ENCODE results near the gene MLLT10. TPM values are rescaled to one million over a fixed set of nuclear protein-coding genes. Genes with fewer than 3 reads are reported as not detected.

The MLLT10 gene
- total RNA-seq, 1 experiment from 2014 or later, result 45.2 TPM

- peak overlapping the region; percentile 44 for H3K9ac ChIP-seq (ENCODE audit: low read length)
- H3K27me3 ChIP-seq (ENCODE audit: insufficient read depth, low read length), result no peaks in the 10 kb centered on the region
- no peaks in the 10 kb centered on the region for H3K9me2 ChIP-seq (ENCODE audit: insufficient read depth)
- CTCF ChIA-PET, result no interaction called here
- intact Hi-C loops (cut with micrococcal nuclease), result no loop called here
- H3K4me3 ChIP-seq (replicated peaks in 1 of 2; ENCODE audit: low read depth in 1 of 2, low read length in 2 of 2), result no peak overlapping the region
- no peaks in the 10 kb centered on the region for H3K36me3 ChIP-seq (ENCODE audit: control insufficient read depth in 1 of 2, insufficient read depth in 2 of 2, low read length in 2 of 2)
- TF ChIP-seq FOSL1 (IDR thresholded peaks at IDR 0.05; ENCODE audit: low read depth) (no peak), MAX (IDR thresholded peaks at IDR 0.05) (0 out of 2 replicates have a peak, but pooled peaks have one; percentile 11)
- RAD21 ChIA-PET (ENCODE audit: low non-redundant PET in 1 of 2, low total read pairs in 2 of 2, uncharacterized antibody in 2 of 2, unreplicated experiment in 2 of 2), result interaction anchor here in 1 of 2 experiments (1.4 kb wide), 1 partner anchor 255 kb away, joined by 3 read pairs; no protein-coding TSS in a partner anchor
- H3K79me2 ChIP-seq (ENCODE audit: insufficient read depth, low read length), result no peaks in the 10 kb centered on the region
- DNase-seq (ENCODE audit: low read depth, low spot score), result no peak
- peak overlapping the region; percentile 74 for H3K4me2 ChIP-seq (ENCODE audit: low read length)
- no peak overlapping the region for H2AFZ ChIP-seq (ENCODE audit: low read depth, low read length, poor library complexity, severe bottlenecking)
- BruUV-seq (replicated peaks), result no TSS peak
- H4K20me1 ChIP-seq (ENCODE audit: insufficient read depth), result no peaks in the 10 kb centered on the region
- 0 out of 2 replicates have a peak, but pooled peaks have one; percentile 7 for ATAC-seq
- POLR2A ChIA-PET, result no interaction called here
- peak overlapping the region; percentile 59 for H3K27ac ChIP-seq (ENCODE audit: low read depth, low read length)
- no peaks in the 10 kb centered on the region for H3K9me3 ChIP-seq (ENCODE audit: control insufficient read depth in 1 of 2, insufficient read depth in 1 of 2, low read depth in 1 of 2, low read length in 2 of 2)
- H3K4me1 ChIP-seq (ENCODE audit: control insufficient read depth in 1 of 2, insufficient read depth in 2 of 2, low read length in 2 of 2), result peaks cover 30 to 46% of the 10 kb centered on the region in 2 experiments
Measured at GRCh38 chr10:21750424-21750823, 216.4 kb downstream of the MLLT10 start.

GRCh38 chr10:21751341-21752310 is 217.6 kb downstream of the MLLT10 start:
- ATAC-seq, result peak; percentile 79
- no TSS peak for BruUV-seq (replicated peaks)
- Histone ChIP-seq H3K36me3 (ENCODE audit: control insufficient read depth in 1 of 2, insufficient read depth in 2 of 2, low read length in 2 of 2) (no peaks in the 10 kb centered on the region), H3K4me1 (ENCODE audit: control insufficient read depth in 1 of 2, insufficient read depth in 2 of 2, low read length in 2 of 2) (peaks cover 30 to 46% of the 10 kb centered on the region in 2 experiments), H4K20me1 (ENCODE audit: insufficient read depth) (no peaks in the 10 kb centered on the region), H2AFZ (ENCODE audit: low read depth, low read length, poor library complexity, severe bottlenecking) (no peak overlapping the region), H3K4me3 (replicated peaks in 1 of 2; ENCODE audit: low read depth in 1 of 2, low read length in 2 of 2) (peak overlapping the region in 1 of 2 experiments; percentile 36; a peak in 2 of 4 replicates), H3K79me2 (ENCODE audit: insufficient read depth, low read length) (no peaks in the 10 kb centered on the region), H3K4me2 (ENCODE audit: low read length) (peak overlapping the region; percentile 74), H3K27me3 (ENCODE audit: insufficient read depth, low read length) (no peaks in the 10 kb centered on the region), H3K9me3 (ENCODE audit: control insufficient read depth in 1 of 2, insufficient read depth in 1 of 2, low read depth in 1 of 2, low read length in 2 of 2) (no peaks in the 10 kb centered on the region), H3K9me2 (ENCODE audit: insufficient read depth) (no peaks in the 10 kb centered on the region), H3K9ac (ENCODE audit: low read length) (peak overlapping the region; percentile 44), H3K27ac (ENCODE audit: low read depth, low read length) (peak overlapping the region; percentile 59)
- CTCF ChIA-PET, result interaction anchor here (0.9 kb wide), 1 partner anchor 20 kb away, joined by 3 read pairs; no protein-coding TSS in a partner anchor
- intact Hi-C loops (cut with micrococcal nuclease), result no loop called here
- POLR2A ChIA-PET, result no interaction called here
- DNase-seq (ENCODE audit: low read depth, low spot score), result peak; percentile 44
- RAD21 ChIA-PET (ENCODE audit: low non-redundant PET in 1 of 2, low total read pairs in 2 of 2, uncharacterized antibody in 2 of 2, unreplicated experiment in 2 of 2), result interaction anchor here in 1 of 2 experiments (1.4 kb wide), 1 partner anchor 256 kb away, joined by 3 read pairs; no protein-coding TSS in a partner anchor
- TF ChIP-seq ATF3 (IDR thresholded peaks at IDR 0.05) (no peak), ZFX (IDR thresholded peaks at IDR 0.05) (no peak), TCF7L2 (IDR thresholded peaks at IDR 0.05; ENCODE audit: borderline replicate concordance, extremely low read depth, insufficient read depth, insufficient read length) (peak; percentile 30), ZNF274 (IDR thresholded peaks at IDR 0.05; ENCODE audit: low read depth, low read length) (no peak), SRF (IDR thresholded peaks at IDR 0.05; ENCODE audit: low read depth) (peak; percentile 86), FOSL1 (IDR thresholded peaks at IDR 0.05; ENCODE audit: low read depth) (peak; percentile 60), EZH2 (IDR thresholded peaks at IDR 0.05) (no peak), RAD21 (IDR thresholded peaks at IDR 0.05; ENCODE audit: low read depth) (no peak), JUND (IDR thresholded peaks at IDR 0.05) (peak; percentile 61), SIN3A (IDR thresholded peaks at IDR 0.05; ENCODE audit: low read depth) (no peak), EZH2phosphoT487 (IDR thresholded peaks at IDR 0.05; ENCODE audit: borderline replicate concordance) (no peak), REST (IDR thresholded peaks at IDR 0.05; ENCODE audit: low read depth) (no peak), SP1 (IDR thresholded peaks at IDR 0.05; ENCODE audit: low read depth) (peak; percentile 67), POLR2A (IDR thresholded peaks at IDR 0.05; ENCODE audit: borderline replicate concordance, extremely low read depth, insufficient read depth, insufficient read length) (no peak), MAX (IDR thresholded peaks at IDR 0.05) (peak; percentile 38; the same call in 1 of the 2 replicates)
